ENCODE measurements around the gene CCNL1. TPM values are rescaled to one million over a fixed set of nuclear protein-coding genes. Genes with fewer than 3 reads are reported as not detected.

The CCNL1 gene

GRCh38 chr3:157098823-157099185, 61.1 kb downstream of the CCNL1 start:
- H3K9ac ChIP-seq (ENCODE audit: low read depth, low read length, poor library complexity): no peak overlapping the region

GRCh38 chr3:157098121-157098822, 61.7 kb downstream of the CCNL1 start:
- H3K27ac ChIP-seq (replicated peaks; ENCODE audit: low read length): no peak overlapping the region
- H3K18ac ChIP-seq (ENCODE audit: low read length): no peak overlapping the region
- H3K9ac ChIP-seq (ENCODE audit: low read depth, low read length, poor library complexity): no peak overlapping the region
- H2BK120ac ChIP-seq (ENCODE audit: low read depth, low read length): no peak overlapping the region
- no peak overlapping the region for H2BK12ac ChIP-seq (ENCODE audit: low read length)
- H2BK15ac ChIP-seq (ENCODE audit: low read length): no peak overlapping the region
- no peaks in the 10 kb centered on the region for H3K4me1 ChIP-seq (ENCODE audit: control insufficient read depth in 2 of 2, insufficient read depth in 1 of 2, low read depth in 1 of 2, low read length in 2 of 2)
- no peak for DNase-seq (ENCODE audit: low spot score)
- no peak overlapping the region for H2BK5ac ChIP-seq (ENCODE audit: low read length)
- no peak overlapping the region for H2AK5ac ChIP-seq (ENCODE audit: low read depth, low read length)
- no peak overlapping the region for H3K4ac ChIP-seq (ENCODE audit: low read length)
- no peak overlapping the region for H3K4me3 ChIP-seq (ENCODE audit: low read length in 2 of 2)
- H3K4me2 ChIP-seq (ENCODE audit: insufficient read depth, low read length, poor library complexity, severe bottlenecking): no peak overlapping the region
- no peaks in the 10 kb centered on the region for H3K79me1 ChIP-seq (ENCODE audit: low read depth, low read length)
- H4K91ac ChIP-seq (ENCODE audit: low read depth, low read length, poor library complexity): no peak overlapping the region
- peaks cover 0 to 31% (median 0%) of the 10 kb centered on the region in 3 experiments for H3K27me3 ChIP-seq (ENCODE audit: control insufficient read depth in 3 of 3, insufficient read depth in 3 of 3, low read depth in 1 of 3, low read length in 3 of 3)
- H3K36me3 ChIP-seq (replicated peaks in 1 of 2; ENCODE audit: control insufficient read depth in 2 of 2, insufficient read depth in 2 of 2, low read length in 2 of 2): no peaks in the 10 kb centered on the region
- no peak overlapping the region for H3K23ac ChIP-seq (ENCODE audit: low read depth, low read length, poor library complexity)
- no peak overlapping the region for H2AFZ ChIP-seq (ENCODE audit: low read length)
- no CpG with 5 or more reads among the region's 3 CpGs for WGBS, 2 donors (ENCODE audit: extremely low coverage in 2 of 2, insufficient read length in 2 of 2, insufficient replicate concordance in 1 of 2)
- no peak overlapping the region for H4K8ac ChIP-seq (ENCODE audit: low read depth, low read length)
- no peaks in the 10 kb centered on the region for H3K9me3 ChIP-seq (replicated peaks in 1 of 2; ENCODE audit: control insufficient read depth in 2 of 2, insufficient read depth in 1 of 2, low read depth in 1 of 2, low read length in 2 of 2)
- no peak overlapping the region for H3K14ac ChIP-seq (ENCODE audit: low read length)

More at GRCh38 chr3:157098823-157099185, 61.1 kb downstream of the CCNL1 start:
- no peak overlapping the region for H3K4ac ChIP-seq (ENCODE audit: low read length)
- H2BK5ac ChIP-seq (ENCODE audit: low read length): no peak overlapping the region
- no peak overlapping the region for H2BK120ac ChIP-seq (ENCODE audit: low read depth, low read length)
- H4K8ac ChIP-seq (ENCODE audit: low read depth, low read length): no peak overlapping the region
- H3K4me2 ChIP-seq (ENCODE audit: insufficient read depth, low read length, poor library complexity, severe bottlenecking): no peak overlapping the region
- H3K14ac ChIP-seq (ENCODE audit: low read length): no peak overlapping the region
- H3K27ac ChIP-seq (replicated peaks; ENCODE audit: low read length): no peak overlapping the region
- no CpG with 5 or more reads among the region's 3 CpGs for WGBS, 2 donors (ENCODE audit: extremely low coverage in 2 of 2, insufficient read length in 2 of 2, insufficient replicate concordance in 1 of 2)
- no peak overlapping the region for H3K4me3 ChIP-seq (ENCODE audit: low read length in 2 of 2)
- no peaks in the 10 kb centered on the region for H3K36me3 ChIP-seq (replicated peaks in 1 of 2; ENCODE audit: control insufficient read depth in 2 of 2, insufficient read depth in 2 of 2, low read length in 2 of 2)
- no peak overlapping the region for H3K23ac ChIP-seq (ENCODE audit: low read depth, low read length, poor library complexity)
- H3K79me1 ChIP-seq (ENCODE audit: low read depth, low read length): no peaks in the 10 kb centered on the region
- H3K18ac ChIP-seq (ENCODE audit: low read length): no peak overlapping the region
- no peak overlapping the region for H4K91ac ChIP-seq (ENCODE audit: low read depth, low read length, poor library complexity)
- DNase-seq (ENCODE audit: low spot score): no peak
- H3K9me3 ChIP-seq (replicated peaks in 1 of 2; ENCODE audit: control insufficient read depth in 2 of 2, insufficient read depth in 1 of 2, low read depth in 1 of 2, low read length in 2 of 2): no peaks in the 10 kb centered on the region
- H2BK12ac ChIP-seq (ENCODE audit: low read length): no peak overlapping the region
- H2BK15ac ChIP-seq (ENCODE audit: low read length): no peak overlapping the region
- no peak overlapping the region for H2AFZ ChIP-seq (ENCODE audit: low read length)
- peaks cover 0 to 31% (median 0%) of the 10 kb centered on the region in 3 experiments for H3K27me3 ChIP-seq (ENCODE audit: control insufficient read depth in 3 of 3, insufficient read depth in 3 of 3, low read depth in 1 of 3, low read length in 3 of 3)
- H2AK5ac ChIP-seq (ENCODE audit: low read depth, low read length): no peak overlapping the region
- peaks cover under 1 to 2% of the 10 kb centered on the region in 2 donors for H3K4me1 ChIP-seq (ENCODE audit: control insufficient read depth in 2 of 2, insufficient read depth in 1 of 2, low read depth in 1 of 2, low read length in 2 of 2)

Small RNA genes within 50 kb of the gene (small RNA-seq; reads per million reads assigned to genes)
- gene RF00019 (ENCODE audit: insufficient read depth) (not detected), gene RNA5SP146 (ENCODE audit: insufficient read depth) (not detected)

All from neuronal stem cell (in vitro differentiated cells).